B cell (primary cell): ENCODE measurements around the gene EXOC3. TPM values are rescaled to one million over a fixed set of nuclear protein-coding genes. Genes with fewer than 3 reads are reported as not detected.

Source experiments
- ATAC-seq: fragments of 200-7000 bp; cut with Tn5 transposase; one replicate; pipeline ENCODE4 v1.10.0; 2021; ENCODE audit warnings: low read depth, mild to moderate bottlenecking, moderate number of reproducible peaks, moderate library complexity
- CTCF ChIA-PET: fragments of 350-600 bp; sonication (Branson Sonifier 250); formaldehyde crosslinking; loops from one replicate; lab custom pipeline; 2021; ENCODE audit warnings: antibody characterized with exemption, inconsistent platforms; lab: Charles Lee
- POLR2A ChIA-PET: fragments of 350-600 bp; sonication (Branson Sonifier 250); formaldehyde crosslinking; loops from one replicate; lab custom pipeline; 2021; ENCODE audit warnings: antibody characterized with exemption; lab: Charles Lee
- DNase-seq: peaks from one replicate; pipeline ENCODE4 v3.0.0; 2013
- H2AFZ ChIP-seq: 2 replicates; pipeline ENCODE4 v1.6.1; 2012; ENCODE audit warnings: mild to moderate bottlenecking, low read depth, low read length; ENCODE audit not compliant: insufficient read depth, poor library complexity, severe bottlenecking
- H3K27ac ChIP-seq, 2 donors: 1 replicate in 1 of 2; 2 replicates in 1 of 2; pipeline ENCODE4 v1.5.1; 2012 to 2013; ENCODE audit warnings: low read length in 2 of 2, mild to moderate bottlenecking in 2 of 2, moderate library complexity in 1 of 2
- H3K27me3 ChIP-seq, 4 experiments: fragments of 200-600 bp in 1 of 4; sonication (generic) in 1 of 4; replicated peaks in 1 of 4; 1 replicate in 2 of 4; 2 replicates in 2 of 4; pipeline versions ENCODE4 v1.6.1 to v1.7.0; 2013 to 2016; ENCODE audit warnings: low read length in 3 of 4, mild to moderate bottlenecking in 2 of 4, mixed read lengths in 1 of 4, moderate library complexity in 1 of 4; ENCODE audit not compliant: insufficient read depth in 4 of 4, control insufficient read depth in 3 of 4; ENCODE audit errors: control extremely low read depth in 1 of 4
- H3K36me3 ChIP-seq, 2 experiments: replicated peaks in 1 of 2; 1 replicate in 1 of 2; 2 replicates in 1 of 2; pipeline versions ENCODE4 v1.6.1 to v1.7.1; 2013; ENCODE audit warnings: low read length in 1 of 2; ENCODE audit not compliant: insufficient read depth in 2 of 2, control insufficient read depth in 1 of 2; ENCODE audit errors: control extremely low read depth in 1 of 2, extremely low read depth in 1 of 2
- H3K4me1 ChIP-seq, 2 donors: fragments of 200-600 bp in 1 of 2; sonication (generic) in 1 of 2; 1 replicate in 1 of 2; 2 replicates in 1 of 2; pipeline versions ENCODE4 v1.5.1 to v1.6.1; 2013 to 2017; ENCODE audit warnings: low read length in 2 of 2; ENCODE audit not compliant: control insufficient read depth in 2 of 2, insufficient read depth in 2 of 2
- H3K4me2 ChIP-seq: replicated peaks from 2 replicates; pipeline ENCODE3; 2012; ENCODE audit warnings: mild to moderate bottlenecking, low read depth, low read length; ENCODE audit not compliant: poor library complexity, severe bottlenecking
- H3K4me3 ChIP-seq, 5 experiments: fragments of 200-600 bp in 1 of 5; sonication (generic) in 1 of 5; 1 replicate in 3 of 5; 2 replicates in 2 of 5; pipeline versions ENCODE4 v1.5.1 to v1.7.0; 2011 to 2016; ENCODE audit warnings: low read length in 4 of 5, mild to moderate bottlenecking in 4 of 5, low read depth in 2 of 5, control low read depth in 1 of 5, moderate library complexity in 1 of 5; ENCODE audit not compliant: insufficient read depth in 1 of 5; ENCODE audit errors: control extremely low read depth in 1 of 5, extremely low read depth in 1 of 5
- H3K79me2 ChIP-seq: fragments of 200-600 bp; sonication (generic); one replicate; pipeline ENCODE4 v1.6.0; 2016; ENCODE audit warnings: low read length; ENCODE audit not compliant: control insufficient read depth, insufficient read depth
- H3K9ac ChIP-seq: fragments of 200-600 bp; sonication (generic); 2 replicates; pipeline ENCODE4 v1.6.1; 2017; ENCODE audit warnings: mild to moderate bottlenecking, low read length, moderate library complexity
- H3K9me3 ChIP-seq, 3 donors: one replicate each; pipeline versions ENCODE4 v1.6.1 to v1.7.1; 2013; ENCODE audit warnings: low read length in 2 of 3; ENCODE audit not compliant: control insufficient read depth in 2 of 3, insufficient read depth in 1 of 3; ENCODE audit errors: control extremely low read depth in 1 of 3
- H4K20me1 ChIP-seq: 2 replicates; pipeline ENCODE4 v1.6.0; 2012; ENCODE audit warnings: mild to moderate bottlenecking, low read length; ENCODE audit not compliant: insufficient read depth, control insufficient read depth, poor library complexity, severe bottlenecking
- H3K27ac Mint-ChIP-seq: one replicate; pipeline ENCODE4 v1.8.0; 2021; ENCODE audit warnings: mixed read lengths
- H3K27me3 Mint-ChIP-seq: one replicate; pipeline ENCODE4 v1.8.0; 2021; ENCODE audit warnings: mixed read lengths
- H3K4me1 Mint-ChIP-seq: one replicate; pipeline ENCODE4 v1.8.0; 2021; ENCODE audit warnings: mixed read lengths
- H3K4me3 Mint-ChIP-seq: one replicate; pipeline ENCODE4 v1.8.0; 2021; ENCODE audit warnings: mixed read lengths
- H3K9me3 Mint-ChIP-seq: one replicate; pipeline ENCODE4 v1.8.0; 2022; ENCODE audit warnings: mixed read lengths; ENCODE audit not compliant: insufficient read depth
- EZH2 ChIP-seq: IDR thresholded peaks from 2 replicates; pipeline ENCODE4 v1.6.1; 2012; ENCODE audit warnings: borderline replicate concordance, low read depth, mild to moderate bottlenecking, moderate library complexity, low read length; ENCODE audit not compliant: insufficient read depth, poor library complexity, severe bottlenecking
- WGBS: methylation state at CpG from one replicate; pipeline ENCODE4 v1.1.5; 2013; ENCODE audit warnings: missing lambda C conversion rate; ENCODE audit not compliant: insufficient coverage; 5-methylcytosine and 5-hydroxymethylcytosine counted together
- intact Hi-C: fragments of 100-400 bp; cut with micrococcal nuclease; formaldehyde crosslinking; loops from one replicate; pipeline ENCODE4 v1.10.0; 2022
- polyA plus RNA-seq: library from polyadenylated mRNA; depleted of rRNA; stranded (reverse); fragments of >200 nt; gene quantifications from 2 replicates; pipeline ENCODE4 v1.2.3, GENCODE V29; 2012
- total RNA-seq, 2 donors: library from RNA; stranded (reverse); fragments of 120-200 nt in 1 of 2; gene quantifications; 1 replicate in 1 of 2; 2 replicates in 1 of 2; pipeline versions ENCODE4 v1.2.3 to v1.2.4, GENCODE V29; 2013 to 2022
- TF ChIP-seq, protein P1 (sequence below): fragments of 200-600 bp; IDR thresholded peaks from one replicate; pipeline ENCODE4 v1.8.0; 2022; ENCODE audit warnings: antibody characterized with exemption, mild to moderate bottlenecking

EXOC3 gene
- total and polyA plus RNA-seq, 2 donors (not counting 1 experiment from before 2014, with no cell fraction given) = 44.0 to 97.1 TPM

DNA sequence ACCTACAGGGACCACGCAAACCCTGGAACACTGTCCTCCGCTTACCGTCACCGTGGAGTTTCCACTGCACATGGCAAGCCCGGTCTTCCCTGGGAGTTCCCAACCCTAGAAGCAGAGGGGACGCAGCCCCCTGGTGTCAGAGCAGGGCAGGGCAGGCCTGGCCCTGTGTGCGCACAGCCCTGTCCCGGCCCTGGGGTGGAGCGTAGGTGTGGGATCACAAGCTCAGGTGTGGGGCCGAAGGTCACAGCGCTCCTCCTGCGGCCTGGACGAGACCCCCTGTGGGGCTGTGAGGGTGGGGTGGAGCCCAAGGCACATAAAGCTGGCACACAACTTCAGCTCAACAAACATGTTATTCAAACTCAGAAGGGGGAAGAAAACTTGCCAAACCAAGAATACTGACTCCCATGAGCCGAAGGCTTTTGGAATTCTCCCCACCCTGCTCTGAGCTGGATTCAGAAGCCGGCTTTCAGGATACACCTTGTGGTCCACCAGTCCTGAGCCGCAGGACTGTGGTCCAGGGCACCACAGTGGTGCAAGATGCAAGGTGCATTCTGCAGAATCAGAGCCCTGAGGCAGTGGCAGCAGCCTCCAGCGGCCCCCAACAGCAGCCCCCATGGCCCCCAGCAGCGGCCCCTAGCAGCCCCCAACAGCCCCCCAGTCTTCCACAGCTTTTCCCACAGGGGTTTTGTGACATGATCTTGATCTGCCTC lies 11.8 kb upstream of the EXOC3 start:
- ChIA-PET POLR2A (no interaction called here), CTCF (interaction anchor here (0.9 to 5.1 kb wide), 10 partner anchors 15 to 243 kb away, joined by 3 to 41 read pairs (median 5); partner anchors contain the start of gene PDCD6)
- H3K4me2 ChIP-seq = no peak overlapping the region
- TF ChIP-seq, protein P1, sequence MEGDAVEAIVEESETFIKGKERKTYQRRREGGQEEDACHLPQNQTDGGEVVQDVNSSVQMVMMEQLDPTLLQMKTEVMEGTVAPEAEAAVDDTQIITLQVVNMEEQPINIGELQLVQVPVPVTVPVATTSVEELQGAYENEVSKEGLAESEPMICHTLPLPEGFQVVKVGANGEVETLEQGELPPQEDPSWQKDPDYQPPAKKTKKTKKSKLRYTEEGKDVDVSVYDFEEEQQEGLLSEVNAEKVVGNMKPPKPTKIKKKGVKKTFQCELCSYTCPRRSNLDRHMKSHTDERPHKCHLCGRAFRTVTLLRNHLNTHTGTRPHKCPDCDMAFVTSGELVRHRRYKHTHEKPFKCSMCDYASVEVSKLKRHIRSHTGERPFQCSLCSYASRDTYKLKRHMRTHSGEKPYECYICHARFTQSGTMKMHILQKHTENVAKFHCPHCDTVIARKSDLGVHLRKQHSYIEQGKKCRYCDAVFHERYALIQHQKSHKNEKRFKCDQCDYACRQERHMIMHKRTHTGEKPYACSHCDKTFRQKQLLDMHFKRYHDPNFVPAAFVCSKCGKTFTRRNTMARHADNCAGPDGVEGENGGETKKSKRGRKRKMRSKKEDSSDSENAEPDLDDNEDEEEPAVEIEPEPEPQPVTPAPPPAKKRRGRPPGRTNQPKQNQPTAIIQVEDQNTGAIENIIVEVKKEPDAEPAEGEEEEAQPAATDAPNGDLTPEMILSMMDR = peak; percentile 67
- TF ChIP-seq EZH2 = no peak
- H3K79me2 ChIP-seq = no peaks in the 10 kb centered on the region
- H3K9ac ChIP-seq = no peak overlapping the region
- H3K4me3 Mint-ChIP-seq = no peak overlapping the region
- no peak overlapping the region for H2AFZ ChIP-seq
- DNase-seq = peak; percentile 46
- H3K27ac ChIP-seq = no peak overlapping the region
- no peaks in the 10 kb centered on the region for H4K20me1 ChIP-seq
- H3K27ac Mint-ChIP-seq = no peak overlapping the region
- WGBS = 43% methylated on average over 14 of the region's 18 CpGs
- H3K4me1 Mint-ChIP-seq = no peaks in the 10 kb centered on the region
- peaks cover 0 to 3% (median 0%) of the 10 kb centered on the region in 3 donors for H3K9me3 ChIP-seq
- H3K9me3 Mint-ChIP-seq = no peaks in the 10 kb centered on the region
- H3K27me3 ChIP-seq = peaks cover 0 to 10% (median 2%) of the 10 kb centered on the region in 4 experiments
- no peak overlapping the region for H3K4me3 ChIP-seq
- no peaks in the 10 kb centered on the region for H3K36me3 ChIP-seq
- ATAC-seq = peak; percentile 88
- peaks cover 12% of the 10 kb centered on the region for H3K27me3 Mint-ChIP-seq
- intact Hi-C loops = loop anchor here (1.0 kb wide), 1 partner anchor 243 kb away; no protein-coding TSS in a partner anchor
- H3K4me1 ChIP-seq = no peaks in the 10 kb centered on the region

DNA sequence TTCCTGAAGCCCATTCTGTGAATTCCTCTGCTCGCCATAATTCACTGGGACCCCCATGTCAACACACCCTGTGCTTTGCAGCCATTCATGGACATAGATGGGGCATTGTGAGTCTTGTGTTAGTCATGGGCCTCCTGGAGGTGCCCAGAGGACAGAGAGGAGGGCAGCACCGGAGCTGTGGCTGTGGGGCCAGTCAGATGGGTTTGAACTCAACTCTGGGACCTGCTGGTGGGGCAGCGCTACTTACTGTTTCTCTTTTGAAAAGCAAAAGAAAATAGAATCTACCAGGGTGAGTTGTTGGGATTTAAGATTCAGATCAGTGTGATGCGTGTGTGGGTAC lies 11.3 kb upstream of the EXOC3 start:
- Histone ChIP-seq H3K9me3 (peaks cover 0 to 3% (median 0%) of the 10 kb centered on the region in 3 donors), H3K4me3 (no peak overlapping the region), H2AFZ (no peak overlapping the region), H3K36me3 (no peaks in the 10 kb centered on the region), H3K79me2 (no peaks in the 10 kb centered on the region), H3K9ac (no peak overlapping the region), H4K20me1 (no peaks in the 10 kb centered on the region), H3K27me3 (peaks cover 0 to 10% (median 0%) of the 10 kb centered on the region in 4 experiments), H3K4me1 (no peaks in the 10 kb centered on the region), H3K27ac (no peak overlapping the region), H3K4me2 (no peak overlapping the region)
- Mint-ChIP-seq H3K4me1 (no peaks in the 10 kb centered on the region), H3K27ac (no peak overlapping the region), H3K4me3 (no peak overlapping the region), H3K9me3 (no peaks in the 10 kb centered on the region), H3K27me3 (peaks cover 12% of the 10 kb centered on the region)
- ATAC-seq (no peak), DNase-seq (no peak)
- 91% methylated on average over 2 of the region's 4 CpGs for WGBS
- ChIA-PET POLR2A (no interaction called here), CTCF (interaction anchor here (0.6 to 5.1 kb wide), 11 partner anchors 15 to 244 kb away, joined by 3 to 41 read pairs (median 4); partner anchors contain the start of gene PDCD6)
- TF ChIP-seq EZH2 = no peak
- TF ChIP-seq, protein P1 = no peak
- intact Hi-C loops = loop anchor here (1.0 kb wide), 1 partner anchor 243 kb away; no protein-coding TSS in a partner anchor
